Measurements from ENCODE around the gene CACNG4. TPM values are rescaled to one million over a fixed set of nuclear protein-coding genes. Genes with fewer than 3 reads are reported as not detected.

Gene CACNG4
- polyA plus RNA-seq, 2 of the 4 experiments (the other 2 are of a cell fraction): 6.2 to 10.2 TPM

DNA sequence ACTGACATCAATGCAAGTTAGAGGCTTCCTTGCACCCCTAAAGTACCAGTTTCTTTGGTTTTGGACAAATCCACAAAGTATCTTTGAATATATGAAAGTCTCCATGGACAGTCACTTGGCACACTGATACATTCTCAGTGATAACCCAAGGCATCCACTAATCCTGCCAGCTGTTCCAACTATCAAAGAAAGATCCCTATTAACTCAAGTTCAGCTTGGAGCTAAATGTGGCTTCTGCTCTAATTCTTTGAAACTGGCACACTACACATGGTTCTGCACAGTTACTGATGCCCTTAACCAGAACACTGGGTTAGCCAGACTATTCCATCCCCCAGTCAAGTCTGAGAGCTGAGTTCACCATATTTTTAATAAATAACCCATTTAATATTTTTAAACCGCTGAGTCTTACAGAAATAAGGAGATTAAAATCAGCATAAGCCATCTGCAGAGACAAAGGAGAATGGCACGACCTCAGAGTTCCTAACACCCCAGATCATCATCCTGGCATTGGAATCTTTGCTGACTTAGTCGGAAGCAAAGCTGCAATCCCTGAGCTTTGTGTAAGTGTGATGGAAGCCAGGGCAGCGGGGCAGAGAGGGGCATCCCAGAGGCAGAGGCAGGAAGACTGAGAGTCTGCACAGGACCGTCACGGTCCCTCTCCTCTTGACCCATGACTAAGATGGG is 86.1 kb downstream of the CACNG4 start (continued):
- TF ChIP-seq MAZ (IDR thresholded peaks at IDR 0.05; ENCODE audit: borderline replicate concordance, low read depth, low read length): no peak
- TF ChIP-seq, protein P1, sequence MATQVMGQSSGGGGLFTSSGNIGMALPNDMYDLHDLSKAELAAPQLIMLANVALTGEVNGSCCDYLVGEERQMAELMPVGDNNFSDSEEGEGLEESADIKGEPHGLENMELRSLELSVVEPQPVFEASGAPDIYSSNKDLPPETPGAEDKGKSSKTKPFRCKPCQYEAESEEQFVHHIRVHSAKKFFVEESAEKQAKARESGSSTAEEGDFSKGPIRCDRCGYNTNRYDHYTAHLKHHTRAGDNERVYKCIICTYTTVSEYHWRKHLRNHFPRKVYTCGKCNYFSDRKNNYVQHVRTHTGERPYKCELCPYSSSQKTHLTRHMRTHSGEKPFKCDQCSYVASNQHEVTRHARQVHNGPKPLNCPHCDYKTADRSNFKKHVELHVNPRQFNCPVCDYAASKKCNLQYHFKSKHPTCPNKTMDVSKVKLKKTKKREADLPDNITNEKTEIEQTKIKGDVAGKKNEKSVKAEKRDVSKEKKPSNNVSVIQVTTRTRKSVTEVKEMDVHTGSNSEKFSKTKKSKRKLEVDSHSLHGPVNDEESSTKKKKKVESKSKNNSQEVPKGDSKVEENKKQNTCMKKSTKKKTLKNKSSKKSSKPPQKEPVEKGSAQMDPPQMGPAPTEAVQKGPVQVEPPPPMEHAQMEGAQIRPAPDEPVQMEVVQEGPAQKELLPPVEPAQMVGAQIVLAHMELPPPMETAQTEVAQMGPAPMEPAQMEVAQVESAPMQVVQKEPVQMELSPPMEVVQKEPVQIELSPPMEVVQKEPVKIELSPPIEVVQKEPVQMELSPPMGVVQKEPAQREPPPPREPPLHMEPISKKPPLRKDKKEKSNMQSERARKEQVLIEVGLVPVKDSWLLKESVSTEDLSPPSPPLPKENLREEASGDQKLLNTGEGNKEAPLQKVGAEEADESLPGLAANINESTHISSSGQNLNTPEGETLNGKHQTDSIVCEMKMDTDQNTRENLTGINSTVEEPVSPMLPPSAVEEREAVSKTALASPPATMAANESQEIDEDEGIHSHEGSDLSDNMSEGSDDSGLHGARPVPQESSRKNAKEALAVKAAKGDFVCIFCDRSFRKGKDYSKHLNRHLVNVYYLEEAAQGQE (IDR thresholded peaks at IDR 0.05): no peak

DNA sequence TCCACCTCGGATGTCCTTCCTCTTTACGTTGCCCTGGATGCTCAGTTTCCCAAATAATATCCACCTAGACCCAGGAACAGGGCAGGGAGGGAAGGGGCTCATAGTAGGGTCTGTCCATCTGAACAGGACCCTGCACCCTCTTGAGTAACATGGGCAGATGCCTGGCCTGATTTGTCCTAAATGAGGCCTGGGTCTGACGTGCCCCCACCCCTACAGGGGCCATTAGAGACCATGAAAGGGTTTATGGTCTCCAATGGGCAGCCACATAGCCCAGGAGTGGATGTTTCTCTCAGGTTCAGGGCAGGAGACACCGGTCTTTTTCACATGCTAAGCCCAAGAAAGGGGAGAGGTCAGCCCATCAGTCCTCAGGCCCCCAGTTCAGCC is 86.6 kb downstream of the CACNG4 start:
- no peak for ATAC-seq
- DNase-seq (ENCODE audit: low read depth in 1 of 2, low spot score in 1 of 2): no peak
- ChIA-PET CTCF (interaction anchor here (0.6 kb wide), 1 partner anchor 352 kb away, joined by 3 read pairs; no protein-coding TSS in a partner anchor), POLR2A (no interaction called here)
- no peak for FAIRE-seq
- Histone ChIP-seq H3K27ac (no peak overlapping the region), H3K4me1 (no peaks in the 10 kb centered on the region), H3K9me3 (peaks cover 29% of the 10 kb centered on the region), H3K4me2 (no peak overlapping the region), H3K4me3 (no peak overlapping the region)
- 6% methylated on average over 4 of the region's 4 CpGs for WGBS (ENCODE audit: missing lambda C conversion rate)
- TF ChIP-seq ZNF302 (CRISPR knock-in tag; IDR thresholded peaks at IDR 0.05): no peak
- TF ChIP-seq FOXS1 (CRISPR knock-in tag; IDR thresholded peaks at IDR 0.05): no peak
- TF ChIP-seq RFX5 (IDR thresholded peaks at IDR 0.05): no peak
- TF ChIP-seq KDM5A (IDR thresholded peaks at IDR 0.05): no peak
- TF ChIP-seq, protein P2, sequence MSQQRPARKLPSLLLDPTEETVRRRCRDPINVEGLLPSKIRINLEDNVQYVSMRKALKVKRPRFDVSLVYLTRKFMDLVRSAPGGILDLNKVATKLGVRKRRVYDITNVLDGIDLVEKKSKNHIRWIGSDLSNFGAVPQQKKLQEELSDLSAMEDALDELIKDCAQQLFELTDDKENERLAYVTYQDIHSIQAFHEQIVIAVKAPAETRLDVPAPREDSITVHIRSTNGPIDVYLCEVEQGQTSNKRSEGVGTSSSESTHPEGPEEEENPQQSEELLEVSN (IDR thresholded peaks at IDR 0.05; ENCODE audit: borderline replicate concordance, low read depth): no peak
- TF ChIP-seq, protein P3, sequence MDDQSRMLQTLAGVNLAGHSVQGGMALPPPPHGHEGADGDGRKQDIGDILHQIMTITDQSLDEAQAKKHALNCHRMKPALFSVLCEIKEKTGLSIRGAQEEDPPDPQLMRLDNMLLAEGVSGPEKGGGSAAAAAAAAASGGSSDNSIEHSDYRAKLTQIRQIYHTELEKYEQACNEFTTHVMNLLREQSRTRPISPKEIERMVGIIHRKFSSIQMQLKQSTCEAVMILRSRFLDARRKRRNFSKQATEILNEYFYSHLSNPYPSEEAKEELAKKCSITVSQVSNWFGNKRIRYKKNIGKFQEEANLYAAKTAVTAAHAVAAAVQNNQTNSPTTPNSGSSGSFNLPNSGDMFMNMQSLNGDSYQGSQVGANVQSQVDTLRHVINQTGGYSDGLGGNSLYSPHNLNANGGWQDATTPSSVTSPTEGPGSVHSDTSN (IDR thresholded peaks at IDR 0.05): no peak
- TF ChIP-seq, protein P4, sequence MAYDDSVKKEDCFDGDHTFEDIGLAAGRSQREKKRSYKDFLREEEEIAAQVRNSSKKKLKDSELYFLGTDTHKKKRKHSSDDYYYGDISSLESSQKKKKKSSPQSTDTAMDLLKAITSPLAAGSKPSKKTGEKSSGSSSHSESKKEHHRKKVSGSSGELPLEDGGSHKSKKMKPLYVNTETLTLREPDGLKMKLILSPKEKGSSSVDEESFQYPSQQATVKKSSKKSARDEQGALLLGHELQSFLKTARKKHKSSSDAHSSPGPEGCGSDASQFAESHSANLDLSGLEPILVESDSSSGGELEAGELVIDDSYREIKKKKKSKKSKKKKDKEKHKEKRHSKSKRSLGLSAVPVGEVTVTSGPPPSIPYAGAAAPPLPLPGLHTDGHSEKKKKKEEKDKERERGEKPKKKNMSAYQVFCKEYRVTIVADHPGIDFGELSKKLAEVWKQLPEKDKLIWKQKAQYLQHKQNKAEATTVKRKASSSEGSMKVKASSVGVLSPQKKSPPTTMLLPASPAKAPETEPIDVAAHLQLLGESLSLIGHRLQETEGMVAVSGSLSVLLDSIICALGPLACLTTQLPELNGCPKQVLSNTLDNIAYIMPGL (CRISPR knock-in tag; IDR thresholded peaks at IDR 0.05; ENCODE audit: borderline replicate concordance): no peak
- no peak for TF ChIP-seq GATA3 (IDR thresholded peaks at IDR 0.05; ENCODE audit: borderline replicate concordance)

DNA sequence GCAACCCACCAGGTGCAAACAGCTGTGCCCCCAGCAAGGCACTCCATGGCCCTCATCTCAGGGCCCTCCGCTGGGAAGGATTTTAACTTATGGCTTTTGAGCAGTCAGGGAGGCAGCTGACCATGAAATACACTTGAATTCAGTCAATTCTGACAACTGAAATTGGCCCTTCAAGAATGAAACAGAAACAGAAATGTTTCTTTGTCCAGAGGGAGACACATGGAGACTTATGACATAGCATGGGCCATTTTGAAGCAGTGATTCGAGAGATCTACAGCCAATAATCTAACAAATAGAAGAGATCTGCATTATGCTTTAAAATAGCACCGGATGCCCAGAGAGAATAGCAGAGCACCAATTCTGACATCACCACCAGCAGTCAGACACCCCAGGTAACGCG is 87.3 kb downstream of the CACNG4 start:
- DNase-seq (ENCODE audit: low read depth in 1 of 2, low spot score in 1 of 2) (no peak), FAIRE-seq (no peak), ATAC-seq (no peak)
- 70% methylated on average over 5 of the region's 5 CpGs for WGBS (ENCODE audit: missing lambda C conversion rate)
- no peaks in the 10 kb centered on the region for H3K4me1 ChIP-seq
- no peak overlapping the region for H3K4me3 ChIP-seq
- no peak overlapping the region for H3K4me2 ChIP-seq
- TF ChIP-seq HEYL (CRISPR knock-in tag; IDR thresholded peaks at IDR 0.05): no peak
- ChIA-PET CTCF (no interaction called here), POLR2A (no interaction called here)
- H3K9me3 ChIP-seq: peaks cover 29% of the 10 kb centered on the region
- H3K27ac ChIP-seq: no peak overlapping the region

DNA sequence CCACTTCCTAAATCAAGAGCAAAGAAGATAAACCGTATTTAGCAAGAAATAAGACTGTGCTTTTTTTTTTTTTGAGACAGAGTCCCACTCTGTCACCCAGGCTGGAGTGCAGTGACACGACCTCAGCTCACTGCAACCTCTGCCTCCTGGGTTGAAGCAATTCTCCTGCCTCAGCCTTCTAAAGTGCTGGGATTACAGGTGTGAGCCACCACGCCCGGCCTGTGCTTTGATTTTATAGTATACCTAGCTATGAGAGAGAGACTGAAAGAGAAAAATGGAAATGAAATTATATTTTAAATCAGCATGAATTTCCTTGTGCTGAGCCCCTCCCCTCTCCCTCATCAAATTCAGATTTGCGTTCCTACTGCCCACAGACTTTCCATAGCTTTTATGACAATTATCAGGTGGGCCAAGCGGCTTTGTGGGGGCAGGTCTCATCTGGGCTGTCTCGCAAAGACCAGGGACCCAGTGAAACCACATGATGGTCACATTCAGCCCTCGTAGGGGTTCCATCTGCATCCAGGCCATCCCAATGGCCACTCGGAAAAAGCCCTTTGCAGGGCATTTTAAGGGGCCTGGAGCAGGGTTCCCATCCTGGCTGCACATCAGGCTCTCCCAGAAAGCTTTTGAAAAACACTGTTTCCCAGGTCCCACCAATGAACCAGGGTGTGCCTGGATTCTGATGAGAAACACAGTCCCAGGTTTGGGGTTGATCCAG is 88.4 kb downstream of the CACNG4 start:
- 64% methylated on average over 9 of the region's 9 CpGs for WGBS (ENCODE audit: missing lambda C conversion rate)
- H3K4me3 ChIP-seq: no peak overlapping the region
- ChIA-PET CTCF (no interaction called here), POLR2A (no interaction called here)
- FAIRE-seq (no peak), ATAC-seq (no peak), DNase-seq (ENCODE audit: low read depth in 1 of 2, low spot score in 1 of 2) (no peak)
- H3K4me1 ChIP-seq: no peaks in the 10 kb centered on the region
- no peak overlapping the region for H3K4me2 ChIP-seq
- H3K9me3 ChIP-seq: peaks cover 24% of the 10 kb centered on the region
- H3K27ac ChIP-seq: no peak overlapping the region
- TF ChIP-seq FOSB (CRISPR knock-in tag; IDR thresholded peaks at IDR 0.05) (no peak), HDAC2 (IDR thresholded peaks at IDR 0.05) (no peak), MYC (IDR thresholded peaks at IDR 0.05; ENCODE audit: borderline replicate concordance, low read length) (no peak), RAD21 (conservative IDR thresholded peaks at IDR 0.05 in 1 of 2, IDR thresholded peaks at IDR 0.05 in 1 of 2) (no peak), JUN (IDR thresholded peaks at IDR 0.05) (no peak), JUNB (IDR thresholded peaks at IDR 0.05) (no peak), EP300 (IDR thresholded peaks at IDR 0.05) (no peak), PHF8 (IDR thresholded peaks at IDR 0.05; ENCODE audit: borderline replicate concordance, low read depth) (no peak), CEBPB (IDR thresholded peaks at IDR 0.05) (no peak), ESRRA (IDR thresholded peaks at IDR 0.05; ENCODE audit: borderline replicate concordance, low read length) (no peak), HOXA7 (CRISPR knock-in tag; IDR thresholded peaks at IDR 0.05) (no peak), RFX5 (IDR thresholded peaks at IDR 0.05) (no peak)
- TF ChIP-seq, protein P3 (IDR thresholded peaks at IDR 0.05): no peak

All from A549 (cell line).